Upper lobe of right lung (tissue), 1 donor: ENCODE results near the gene SGF29. TPM values are rescaled to one million over a fixed set of nuclear protein-coding genes. Genes with fewer than 3 reads are reported as not detected.
"Not testable (repeated sequence)": the region's sequence is repeated elsewhere in the genome, so short reads cannot be mapped to it uniquely, and the experiment has no call there.

Experiments
- ATAC-seq: fragments of 200-7000 bp; cut with Tn5 transposase; one replicate; pipeline ENCODE4 v1.9.1; 2020; ENCODE audit warnings: mild to moderate bottlenecking, moderate library complexity
- DNase-seq: peaks from one replicate; pipeline ENCODE4 v3.0.0-alpha.2; 2020
- H3K27ac ChIP-seq: fragments of 200-600 bp; one replicate; pipeline ENCODE4 v1.8.0; 2022
- H3K27me3 ChIP-seq: fragments of 200-600 bp; one replicate; pipeline ENCODE4 v1.8.0; 2022; ENCODE audit warnings: mild to moderate bottlenecking
- H3K36me3 ChIP-seq: fragments of 200-600 bp; one replicate; pipeline ENCODE4 v1.8.0; 2022
- H3K4me1 ChIP-seq: fragments of 200-600 bp; one replicate; pipeline ENCODE4 v1.8.0; 2022
- H3K4me3 ChIP-seq: fragments of 200-600 bp; one replicate; pipeline ENCODE4 v1.8.0; 2022; ENCODE audit warnings: mild to moderate bottlenecking
- H3K9me3 ChIP-seq: fragments of 200-600 bp; one replicate; pipeline ENCODE4 v1.8.0; 2022
- CTCF ChIP-seq: fragments of 200-600 bp; IDR thresholded peaks from one replicate; pipeline ENCODE4 v1.8.0; 2022; ENCODE audit warnings: antibody characterized with exemption
- intact Hi-C: fragments of 100-400 bp; cut with DNase I; formaldehyde crosslinking; loops from one replicate; pipeline ENCODE4 v1.11.0; 2022
- total RNA-seq: library from RNA; stranded (reverse); fragmentation: NEBNext Ultra II Directional; extraction: Animal tissue kit (Norgen Biotek cat#: 25700); gene quantifications from one replicate; pipeline ENCODE4 v1.2.1, GENCODE V29; 2021
- donor health status: DM: no; HTN: yes; CAD: no; lungs with severe emphysema.

The SGF29 gene
- total RNA-seq, 1 donor from 2014 or later = 33.5 TPM

- Histone ChIP-seq H3K4me3 (no peak overlapping the region), H3K27ac (no peak overlapping the region), H3K4me1 (peaks cover 11% of the 10 kb centered on the region), H3K27me3 (no peaks in the 10 kb centered on the region), H3K36me3 (peaks cover 30% of the 10 kb centered on the region), H3K9me3 (no peaks in the 10 kb centered on the region)
- no peak for DNase-seq
- ATAC-seq = no peak
- no peak for TF ChIP-seq CTCF
- intact Hi-C loops = no loop called here
Observed at GRCh38 chr16:28555561-28555960, 1.8 kb downstream of the SGF29 start.

DNA sequence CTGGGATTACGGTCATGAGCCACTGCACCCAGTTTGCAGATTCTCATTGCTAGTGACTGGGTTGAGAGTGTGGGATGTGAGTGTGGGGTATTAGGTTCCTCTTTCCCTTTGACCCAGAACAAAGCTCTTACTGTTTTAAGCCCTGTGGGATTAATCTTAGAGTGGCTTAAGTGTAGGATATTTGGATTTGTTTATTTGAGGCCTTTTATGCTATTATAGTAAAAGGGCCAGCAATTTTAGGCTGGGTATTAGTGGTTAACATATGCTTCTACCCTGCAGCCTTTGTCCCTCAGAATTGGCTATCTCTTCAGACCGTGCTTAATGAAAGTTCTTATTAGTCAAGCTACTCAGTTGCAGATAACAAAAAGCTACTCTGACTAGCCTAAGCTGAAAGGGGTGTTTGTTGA lies 3.2 kb downstream of the SGF29 start:
- Histone ChIP-seq H3K27ac (no peak overlapping the region), H3K9me3 (no peaks in the 10 kb centered on the region), H3K4me1 (peaks cover 18% of the 10 kb centered on the region), H3K4me3 (no peak overlapping the region), H3K27me3 (no peaks in the 10 kb centered on the region), H3K36me3 (peaks cover 30% of the 10 kb centered on the region)
- no peak for TF ChIP-seq CTCF
- ATAC-seq (peak; percentile 19), DNase-seq (no peak)
- intact Hi-C loops = no loop called here

DNA sequence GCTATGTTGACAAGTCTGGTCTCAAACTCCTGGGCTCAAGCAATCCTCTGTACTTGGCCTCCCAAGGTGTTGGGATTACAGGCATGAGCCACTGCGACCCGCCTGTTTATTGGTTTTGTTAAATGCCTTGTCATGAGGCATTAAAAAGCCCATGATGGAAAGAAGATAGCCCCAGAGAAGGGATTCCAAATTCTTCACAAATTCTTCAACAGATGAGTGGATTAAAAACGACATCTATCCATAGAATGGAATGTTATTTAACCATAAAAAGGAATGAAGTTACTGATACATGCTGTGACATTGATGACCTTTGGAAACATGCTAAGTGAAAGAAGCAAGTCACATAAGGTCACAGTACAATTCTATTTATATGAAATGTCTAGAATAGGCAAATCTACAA lies 4.7 kb downstream of the SGF29 start:
- ATAC-seq = no peak
- H3K27me3 ChIP-seq = no peaks in the 10 kb centered on the region
- H3K4me1 ChIP-seq = peaks cover 26% of the 10 kb centered on the region
- no peak for TF ChIP-seq CTCF
- H3K27ac ChIP-seq = no peak overlapping the region
- no peak for DNase-seq
- peaks cover 30% of the 10 kb centered on the region for H3K36me3 ChIP-seq
- no peak overlapping the region for H3K4me3 ChIP-seq
- intact Hi-C loops = no loop called here
- no peaks in the 10 kb centered on the region for H3K9me3 ChIP-seq

GRCh38 chr16:28561557-28562187 lies 8.0 kb downstream of the SGF29 start:
- DNase-seq (no peak), ATAC-seq (peak; percentile 72)
- Histone ChIP-seq H3K9me3 (no peaks in the 10 kb centered on the region), H3K4me1 (peaks cover 18% of the 10 kb centered on the region), H3K36me3 (peaks cover 28% of the 10 kb centered on the region), H3K4me3 (no peak overlapping the region), H3K27me3 (no peaks in the 10 kb centered on the region), H3K27ac (peak overlapping the region; percentile 43)
- intact Hi-C loops = no loop called here
- TF ChIP-seq CTCF = no peak

- no peaks in the 10 kb centered on the region for H3K27me3 ChIP-seq
- no peaks in the 10 kb centered on the region for H3K9me3 ChIP-seq
- H3K4me3 ChIP-seq = no peak overlapping the region
- intact Hi-C loops = no loop called here
- no peak for TF ChIP-seq CTCF
- peak overlapping the region; percentile 43 for H3K27ac ChIP-seq
- ATAC-seq (no peak), DNase-seq (no peak)
- peaks cover 23% of the 10 kb centered on the region for H3K36me3 ChIP-seq
- H3K4me1 ChIP-seq = peaks cover 18% of the 10 kb centered on the region
Observed at GRCh38 chr16:28562199-28562598, 8.5 kb downstream of the SGF29 start.

GRCh38 chr16:28563218-28563617 lies 9.5 kb downstream of the SGF29 start:
- no peak overlapping the region for H3K4me3 ChIP-seq
- H3K36me3 ChIP-seq = peaks cover 14% of the 10 kb centered on the region
- peaks cover 18% of the 10 kb centered on the region for H3K4me1 ChIP-seq
- intact Hi-C loops = no loop called here
- H3K9me3 ChIP-seq = no peaks in the 10 kb centered on the region
- no peak for DNase-seq
- ATAC-seq = peak; percentile 19
- TF ChIP-seq CTCF = no peak
- no peak overlapping the region for H3K27ac ChIP-seq
- H3K27me3 ChIP-seq = no peaks in the 10 kb centered on the region

DNA sequence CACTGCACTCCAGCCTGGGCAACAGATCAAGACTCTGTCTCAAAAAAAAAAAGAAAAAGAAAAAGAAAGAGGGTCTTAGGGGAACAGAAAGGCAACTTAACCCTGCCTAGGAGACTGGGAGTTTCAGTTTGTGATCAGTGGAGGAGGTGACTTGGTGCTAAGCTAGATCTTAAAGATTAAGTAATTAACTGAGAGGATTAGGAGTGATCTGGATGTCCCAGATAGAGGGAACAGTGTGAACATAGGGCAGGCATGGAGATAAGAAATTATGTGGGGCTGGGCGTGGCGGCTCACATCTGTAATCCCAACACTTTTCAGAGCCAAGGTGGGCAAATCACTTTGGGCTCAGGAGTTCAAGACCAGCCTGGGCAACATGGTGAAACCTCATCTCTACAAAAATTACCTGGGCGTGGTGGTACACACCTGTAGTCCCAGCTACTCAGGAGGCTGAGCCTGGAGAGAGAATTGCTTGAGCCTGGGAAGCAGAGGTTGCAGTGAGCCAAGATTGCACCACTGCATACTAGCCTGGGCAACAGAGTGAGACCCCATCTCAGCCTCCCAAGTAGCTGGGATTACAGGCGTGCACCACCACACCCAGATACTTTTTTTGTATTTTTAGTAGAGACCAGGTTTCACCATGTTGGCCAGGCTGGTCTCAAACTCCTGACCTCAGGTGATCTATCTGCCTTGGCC lies 12.7 kb downstream of the SGF29 start:
- DNase-seq, H3K27ac ChIP-seq, H3K27me3 ChIP-seq, H3K9me3 ChIP-seq, intact Hi-C loops, H3K36me3 ChIP-seq, H3K4me3 ChIP-seq, ATAC-seq: not testable (repeated sequence)
- peaks cover 16% of the 10 kb centered on the region for H3K4me1 ChIP-seq
